ENCODE measurements around the gene BRIX1. TPM values are rescaled to one million over a fixed set of nuclear protein-coding genes. Genes with fewer than 3 reads are reported as not detected.

The BRIX1 gene
- total and polyA plus RNA-seq, 2 experiments from 2014 or later = 39.7 to 45.8 TPM

DNA sequence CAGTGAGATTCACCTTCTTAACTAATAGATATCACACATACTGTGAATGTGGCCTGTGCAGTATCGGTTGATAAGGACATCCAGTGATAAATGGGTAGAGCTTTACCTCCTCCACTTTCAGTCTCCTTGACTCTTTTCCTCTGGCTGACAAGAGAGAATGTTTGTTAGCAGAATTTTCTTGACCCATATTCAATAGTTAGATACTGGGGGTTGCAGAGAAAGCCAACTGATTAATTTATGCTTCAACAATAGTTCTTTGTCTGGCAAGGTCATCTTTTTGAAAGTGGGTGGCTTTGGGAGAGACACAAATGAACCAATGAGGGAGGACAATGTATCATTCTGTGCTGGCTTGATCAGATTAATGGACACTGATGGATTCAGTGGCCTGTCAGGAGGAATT is 46.3 kb upstream of the BRIX1 start:
- no peaks in the 10 kb centered on the region for H3K27me3 ChIP-seq (replicated peaks; ENCODE audit: insufficient read depth)
- in situ Hi-C loops (cut with MboI) = no loop called here
- no peaks in the 10 kb centered on the region for H4K20me1 ChIP-seq (ENCODE audit: insufficient read depth)
- TF ChIP-seq EZH2 (IDR thresholded peaks at IDR 0.05; ENCODE audit: insufficient read depth, poor library complexity, severe bottlenecking) = no peak
- no peak for TF ChIP-seq EZH2phosphoT487 (IDR thresholded peaks at IDR 0.05; ENCODE audit: insufficient read depth, low read depth)
- no peaks in the 10 kb centered on the region for H3K9me3 ChIP-seq (ENCODE audit: low read depth)
- H3K9me2 ChIP-seq (ENCODE audit: insufficient read depth) = no peaks in the 10 kb centered on the region
- H3K4me1 ChIP-seq (ENCODE audit: insufficient read depth) = no peaks in the 10 kb centered on the region
- no peak for DNase-seq
- H3F3A ChIP-seq (ENCODE audit: insufficient read depth) = no peaks in the 10 kb centered on the region
- H3K4me2 ChIP-seq (ENCODE audit: unreplicated experiment) = no peak overlapping the region
- no peak overlapping the region for H3K4me3 ChIP-seq
- H2AFZ ChIP-seq = peak overlapping the region; percentile 35; the same call in 1 of the 2 replicates
- 94 to 98% methylated on average over 1 of the region's 1 CpG for WGBS, 2 experiments (ENCODE audit: low coverage in 1 of 2, low lambda C conversion rate in 2 of 2, missing lambda C conversion rate in 2 of 2)
- no peaks in the 10 kb centered on the region for H3K79me2 ChIP-seq (ENCODE audit: insufficient read depth)
- H3K27ac ChIP-seq = no peak overlapping the region
- no peak overlapping the region for H3K9ac ChIP-seq
- no peaks in the 10 kb centered on the region for H3K36me3 ChIP-seq (ENCODE audit: low read depth)

DNA sequence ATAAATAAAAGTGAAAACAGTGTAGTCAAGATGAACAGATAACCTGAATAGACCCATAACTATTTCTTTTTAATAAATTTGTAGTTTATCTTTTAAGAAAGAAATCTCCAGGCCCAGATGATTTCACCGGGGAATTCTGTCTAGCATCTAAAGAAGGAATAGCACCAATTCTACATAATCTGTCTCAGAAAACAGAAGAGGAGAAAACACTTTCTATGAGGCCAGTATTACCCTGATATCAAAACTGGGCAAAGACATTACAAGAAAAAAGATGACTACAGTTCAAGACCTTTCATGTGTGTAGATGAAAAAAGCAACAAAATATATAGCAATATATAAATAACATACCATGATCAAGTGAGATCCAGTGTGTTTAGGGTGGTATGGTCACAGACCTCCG is 45.1 kb upstream of the BRIX1 start:
- no peaks in the 10 kb centered on the region for H3K9me3 ChIP-seq (ENCODE audit: low read depth)
- H3K79me2 ChIP-seq (ENCODE audit: insufficient read depth) = no peaks in the 10 kb centered on the region
- no peaks in the 10 kb centered on the region for H3K36me3 ChIP-seq (ENCODE audit: low read depth)
- no peaks in the 10 kb centered on the region for H4K20me1 ChIP-seq (ENCODE audit: insufficient read depth)
- H2AFZ ChIP-seq = no peak overlapping the region
- H3K27me3 ChIP-seq (replicated peaks; ENCODE audit: insufficient read depth) = no peaks in the 10 kb centered on the region
- H3K4me3 ChIP-seq = no peak overlapping the region
- no peak overlapping the region for H3K27ac ChIP-seq
- no peaks in the 10 kb centered on the region for H3K9me2 ChIP-seq (ENCODE audit: insufficient read depth)
- no peak overlapping the region for H3K9ac ChIP-seq
- TF ChIP-seq EZH2 (IDR thresholded peaks at IDR 0.05; ENCODE audit: insufficient read depth, poor library complexity, severe bottlenecking) (no peak), EZH2phosphoT487 (IDR thresholded peaks at IDR 0.05; ENCODE audit: insufficient read depth, low read depth) (no peak)
- no peak for DNase-seq
- in situ Hi-C loops (cut with MboI) = no loop called here
- WGBS, 2 experiments (ENCODE audit: low coverage in 1 of 2, low lambda C conversion rate in 2 of 2, missing lambda C conversion rate in 2 of 2) = 53 to 64% methylated on average over 2 of the region's 2 CpGs
- no peak overlapping the region for H3K4me2 ChIP-seq (ENCODE audit: unreplicated experiment)
- no peaks in the 10 kb centered on the region for H3K4me1 ChIP-seq (ENCODE audit: insufficient read depth)
- no peaks in the 10 kb centered on the region for H3F3A ChIP-seq (ENCODE audit: insufficient read depth)

DNA sequence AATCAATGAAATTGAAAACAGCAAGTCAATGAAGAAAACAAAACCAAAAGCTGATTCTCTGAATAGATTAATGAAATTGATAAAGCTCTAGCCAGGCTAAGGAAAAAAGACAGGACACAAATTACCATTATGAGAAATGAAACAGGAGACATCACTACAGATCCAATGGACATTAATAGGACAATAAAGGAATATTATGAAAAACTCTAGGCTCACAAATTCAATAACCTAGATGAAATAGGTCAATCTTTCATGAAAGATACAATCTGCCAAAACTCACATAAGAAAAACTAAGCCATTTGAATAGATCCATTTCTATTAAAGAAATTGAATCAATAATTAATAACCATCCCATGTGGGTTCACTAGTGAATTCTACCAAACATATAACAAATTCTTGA is 39.2 kb upstream of the BRIX1 start:
- Histone ChIP-seq H3K27me3 (replicated peaks; ENCODE audit: insufficient read depth) (no peaks in the 10 kb centered on the region), H3K36me3 (ENCODE audit: low read depth) (no peaks in the 10 kb centered on the region), H3F3A (ENCODE audit: insufficient read depth) (no peaks in the 10 kb centered on the region), H4K20me1 (ENCODE audit: insufficient read depth) (no peaks in the 10 kb centered on the region), H3K9ac (no peak overlapping the region), H3K9me3 (ENCODE audit: low read depth) (no peaks in the 10 kb centered on the region), H3K4me2 (ENCODE audit: unreplicated experiment) (no peak overlapping the region), H2AFZ (no peak overlapping the region), H3K4me1 (ENCODE audit: insufficient read depth) (no peaks in the 10 kb centered on the region), H3K27ac (no peak overlapping the region), H3K79me2 (ENCODE audit: insufficient read depth) (no peaks in the 10 kb centered on the region), H3K9me2 (ENCODE audit: insufficient read depth) (no peaks in the 10 kb centered on the region), H3K4me3 (no peak overlapping the region)
- in situ Hi-C loops (cut with MboI) = loop anchor here (25.0 kb wide), 1 partner anchor 864 kb away; the partner anchor contains the start of gene AMACR
- TF ChIP-seq EZH2phosphoT487 (IDR thresholded peaks at IDR 0.05; ENCODE audit: insufficient read depth, low read depth) = no peak
- DNase-seq = peak; percentile 10

DNA sequence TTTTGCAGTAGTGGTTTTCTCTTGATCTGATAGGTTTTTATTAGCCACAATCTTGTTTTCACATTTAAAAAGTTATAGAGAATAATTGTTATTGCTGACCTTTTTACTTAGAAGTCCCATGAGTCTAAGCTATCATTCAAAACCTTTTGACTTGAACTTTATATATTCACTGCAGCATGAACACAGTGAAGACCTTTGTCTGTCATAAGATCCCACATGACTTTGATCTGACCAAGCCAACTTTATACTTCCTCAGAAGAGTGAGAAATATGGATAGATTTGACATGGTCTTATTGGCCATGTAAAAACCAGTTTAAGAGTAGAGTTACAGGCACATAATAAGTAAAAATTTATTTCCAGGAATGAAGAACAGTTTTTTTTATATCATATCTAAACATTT is 34.3 kb upstream of the BRIX1 start:
- Histone ChIP-seq H3K4me2 (ENCODE audit: unreplicated experiment) (no peak overlapping the region), H3F3A (ENCODE audit: insufficient read depth) (no peaks in the 10 kb centered on the region), H3K36me3 (ENCODE audit: low read depth) (no peaks in the 10 kb centered on the region), H3K4me1 (ENCODE audit: insufficient read depth) (no peaks in the 10 kb centered on the region), H3K9me3 (ENCODE audit: low read depth) (no peaks in the 10 kb centered on the region), H3K4me3 (no peak overlapping the region), H3K79me2 (ENCODE audit: insufficient read depth) (no peaks in the 10 kb centered on the region), H3K9me2 (ENCODE audit: insufficient read depth) (no peaks in the 10 kb centered on the region), H3K27ac (no peak overlapping the region), H4K20me1 (ENCODE audit: insufficient read depth) (no peaks in the 10 kb centered on the region), H2AFZ (no peak overlapping the region), H3K27me3 (replicated peaks; ENCODE audit: insufficient read depth) (no peaks in the 10 kb centered on the region), H3K9ac (no peak overlapping the region)
- in situ Hi-C loops (cut with MboI) = loop anchor here (25.0 kb wide), 1 partner anchor 869 kb away; the partner anchor contains the start of gene AMACR
- TF ChIP-seq EZH2 (IDR thresholded peaks at IDR 0.05; ENCODE audit: insufficient read depth, poor library complexity, severe bottlenecking) (no peak), EZH2phosphoT487 (IDR thresholded peaks at IDR 0.05; ENCODE audit: insufficient read depth, low read depth) (no peak)
- DNase-seq = no peak

DNA sequence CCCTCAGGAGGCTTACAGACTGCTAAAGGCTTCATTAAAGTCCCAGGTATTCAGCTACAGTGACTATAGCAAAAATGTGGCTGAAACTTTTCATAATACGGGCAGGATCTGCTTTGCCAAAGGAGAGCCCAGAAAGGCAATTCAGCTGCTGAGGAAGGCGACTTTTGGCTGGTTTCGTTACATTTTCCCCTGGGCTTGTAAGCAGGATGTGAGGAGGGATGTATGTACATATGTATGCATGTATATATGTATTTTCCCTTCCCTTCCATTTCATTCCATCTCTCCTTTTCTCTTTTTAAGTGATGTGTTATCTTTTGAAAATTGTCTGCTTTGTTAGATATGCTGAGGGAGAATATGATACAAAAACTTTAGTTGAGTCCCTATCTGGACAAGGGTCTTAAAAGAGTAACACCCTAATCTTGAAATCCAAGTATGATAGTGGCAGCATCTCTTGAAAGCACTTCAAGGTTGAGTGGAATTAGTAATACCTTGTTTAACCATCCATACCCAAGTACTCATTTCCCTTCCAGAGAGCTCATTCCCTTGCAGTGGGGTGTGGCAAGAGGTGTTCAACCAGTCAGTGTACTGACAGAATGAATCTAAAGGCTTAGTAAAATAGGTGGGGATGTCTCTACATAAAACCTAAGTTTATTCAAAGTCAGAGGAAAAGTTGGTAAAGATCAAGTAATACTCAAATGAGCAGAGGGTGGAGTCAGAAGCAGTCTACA is 29.0 kb upstream of the BRIX1 start:
- no peak for TF ChIP-seq EZH2 (IDR thresholded peaks at IDR 0.05; ENCODE audit: insufficient read depth, poor library complexity, severe bottlenecking)
- TF ChIP-seq EZH2phosphoT487 (IDR thresholded peaks at IDR 0.05; ENCODE audit: insufficient read depth, low read depth) = no peak
- no peaks in the 10 kb centered on the region for H3K9me3 ChIP-seq (ENCODE audit: low read depth)
- in situ Hi-C loops (cut with MboI) = loop anchor here (25.0 kb wide), 1 partner anchor 874 kb away; the partner anchor contains the start of gene AMACR
- 95 to 100% methylated on average over 3 of the region's 3 CpGs for WGBS, 2 experiments (ENCODE audit: low coverage in 1 of 2, low lambda C conversion rate in 2 of 2, missing lambda C conversion rate in 2 of 2)
- H4K20me1 ChIP-seq (ENCODE audit: insufficient read depth) = no peaks in the 10 kb centered on the region
- H3K27ac ChIP-seq = no peak overlapping the region
- H3K9ac ChIP-seq = no peak overlapping the region
- no peak overlapping the region for H2AFZ ChIP-seq
- no peaks in the 10 kb centered on the region for H3K79me2 ChIP-seq (ENCODE audit: insufficient read depth)
- H3K36me3 ChIP-seq (ENCODE audit: low read depth) = no peaks in the 10 kb centered on the region
- no peak overlapping the region for H3K4me2 ChIP-seq (ENCODE audit: unreplicated experiment)
- H3K4me1 ChIP-seq (ENCODE audit: insufficient read depth) = peaks cover 5% of the 10 kb centered on the region
- H3K9me2 ChIP-seq (ENCODE audit: insufficient read depth) = no peaks in the 10 kb centered on the region
- peaks cover 5% of the 10 kb centered on the region for H3F3A ChIP-seq (ENCODE audit: insufficient read depth)
- H3K27me3 ChIP-seq (replicated peaks; ENCODE audit: insufficient read depth) = no peaks in the 10 kb centered on the region
- H3K4me3 ChIP-seq = no peak overlapping the region
- no peak for DNase-seq
